OCI-LY7 (cell line): ENCODE data around the gene TRIAP1. TPM values are rescaled to one million over a fixed set of nuclear protein-coding genes. Genes with fewer than 3 reads are reported as not detected.
"Not testable (repeated sequence)": the region's sequence is repeated elsewhere in the genome, so short reads cannot be mapped to it uniquely, and the experiment has no call there.

Experiments used
- BruUV-seq: library from RNA; stranded (reverse); fragments of 400-500 nt; replicated peaks from 2 replicates; lab custom pipeline; 2021; lab: Mats Ljungman, UMichigan
- CTCF ChIA-PET: fragments of 300-600 bp; sonication (Branson Sonifier 250); formaldehyde crosslinking; loops from one replicate; lab custom pipeline; 2022; ENCODE audit warnings: antibody characterized with exemption; ENCODE audit not compliant: unreplicated experiment; lab: Charles Lee
- POLR2A ChIA-PET: fragments of 300-600 bp; sonication (Branson Sonifier 250); formaldehyde crosslinking; loops from one replicate; lab custom pipeline; 2022; ENCODE audit warnings: antibody characterized with exemption; lab: Charles Lee
- DNase-seq: peaks from one replicate; pipeline ENCODE4 v3.0.0-alpha.2; 2015; ENCODE audit warnings: low spot score
- H2AFZ ChIP-seq: fragments of 200-600 bp; sonication (generic), shearing (Covaris generic); 2 replicates; pipeline ENCODE4 v1.6.1; 2014; ENCODE audit warnings: mild to moderate bottlenecking, antibody characterized with exemption, low read length, moderate library complexity
- H3K27ac ChIP-seq: fragments of 200-600 bp; sonication (generic); 2 replicates; pipeline ENCODE4 v1.5.1; 2014; ENCODE audit warnings: mixed run types, low read depth, mild to moderate bottlenecking, moderate library complexity, low read length, inconsistent platforms; ENCODE audit not compliant: poor library complexity, severe bottlenecking
- H3K36me3 ChIP-seq: fragments of 200-600 bp; sonication (generic); 2 replicates; pipeline ENCODE4 v1.6.1; 2014; ENCODE audit warnings: mild to moderate bottlenecking, antibody characterized with exemption, low read length, moderate library complexity, mixed read lengths; ENCODE audit not compliant: insufficient read depth
- H3K4me1 ChIP-seq: fragments of 200-600 bp; sonication (generic); 2 replicates; pipeline ENCODE4 v1.5.1; 2014; ENCODE audit warnings: mild to moderate bottlenecking, low read length; ENCODE audit not compliant: insufficient read depth, poor library complexity, severe bottlenecking
- H3K4me2 ChIP-seq: fragments of 200-600 bp; sonication (generic); 2 replicates; pipeline ENCODE4 v1.6.1; 2014; ENCODE audit warnings: mild to moderate bottlenecking, low read length
- H3K4me3 ChIP-seq: fragments of 200-600 bp; sonication (generic); 2 replicates; pipeline ENCODE4 v1.5.1; 2014; ENCODE audit warnings: mild to moderate bottlenecking, low read depth, low read length; ENCODE audit not compliant: poor library complexity, severe bottlenecking
- H3K79me2 ChIP-seq: fragments of 200-600 bp; sonication (generic); 2 replicates; pipeline ENCODE4 v1.6.1; 2016; ENCODE audit warnings: low read depth, mild to moderate bottlenecking, low read length, moderate library complexity, mixed read lengths; ENCODE audit not compliant: insufficient read depth
- H3K9me2 ChIP-seq: fragments of 200-600 bp; sonication (generic); 2 replicates; pipeline ENCODE4 v1.6.1; 2016; ENCODE audit warnings: mild to moderate bottlenecking, low read length, mixed read lengths; ENCODE audit not compliant: insufficient read depth
- H3K9me3 ChIP-seq: fragments of 200-600 bp; sonication (generic); 2 replicates; pipeline ENCODE4 v1.6.1; 2014; ENCODE audit warnings: mild to moderate bottlenecking, mixed run types, low read length, mixed read lengths
- H4K20me1 ChIP-seq: fragments of 200-600 bp; sonication (generic); 2 replicates; pipeline ENCODE4 v1.6.1; 2014; ENCODE audit warnings: mild to moderate bottlenecking, antibody characterized with exemption, low read length, moderate library complexity, mixed read lengths; ENCODE audit not compliant: insufficient read depth
- EZH2phosphoT487 ChIP-seq: fragments of 200-600 bp; sonication (generic); IDR thresholded peaks from 2 replicates; pipeline ENCODE4 v1.6.1; 2018; ENCODE audit warnings: low read depth, borderline replicate concordance, mild to moderate bottlenecking, mixed run types, antibody characterized with exemption, low read length, moderate library complexity, mixed read lengths
- intact Hi-C: fragments of 100-400 bp; cut with micrococcal nuclease; formaldehyde crosslinking; loops from one replicate; pipeline ENCODE4 v1.10.0; 2022; ENCODE audit not compliant: unreplicated experiment
- total RNA-seq, 2 experiments: library from RNA; depleted of rRNA in 1 of 2; stranded (reverse); fragments of >200 nt in 1 of 2; shearing (Covaris generic) in 1 of 2; gene quantifications; 2 replicates each; pipeline ENCODE4 v1.2.3, GENCODE V29; 2014 to 2022
- TF ChIP-seq, protein P1 (sequence below): fragments of 200-600 bp; sonication (generic); conservative IDR thresholded peaks from 2 replicates; pipeline ENCODE4 v1.5.1; 2014; ENCODE audit warnings: mild to moderate bottlenecking, antibody characterized with exemption, low read length, moderate library complexity, mixed read lengths

Gene TRIAP1
- total RNA-seq, 2 experiments from 2014 or later: 23.9 to 25.9 TPM

DNA sequence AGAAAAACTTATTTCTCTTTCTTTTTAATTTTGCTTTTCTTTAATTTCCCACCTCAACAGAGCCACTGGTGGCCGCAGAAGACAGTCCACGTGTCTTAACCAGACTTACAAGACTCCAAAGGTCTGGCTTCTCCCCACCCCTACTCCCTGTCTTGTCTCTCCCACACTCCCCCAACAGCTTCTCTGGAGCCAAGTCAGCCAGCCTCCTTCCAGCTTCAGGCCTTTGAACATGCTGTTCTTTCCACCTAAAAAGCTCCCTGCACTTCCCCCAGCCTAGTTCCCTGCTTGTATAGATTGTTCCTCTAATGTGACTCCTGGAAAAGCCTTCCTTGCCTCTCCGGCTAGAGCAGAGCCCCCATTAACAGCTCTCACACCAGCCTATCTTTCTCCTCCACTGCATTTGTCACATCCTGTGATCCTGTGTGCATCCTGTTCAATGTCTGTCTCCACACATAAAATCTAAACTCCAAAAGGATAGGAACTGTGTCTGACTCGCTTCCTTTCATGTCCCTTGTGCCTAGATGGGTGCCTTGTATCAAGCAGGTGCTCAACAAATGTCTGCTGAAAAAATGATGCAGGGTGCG, 42.0 kb upstream of the TRIAP1 start:
- Histone ChIP-seq H3K9me3 (no peaks in the 10 kb centered on the region), H3K9me2 (no peaks in the 10 kb centered on the region), H2AFZ (no peak overlapping the region), H3K4me1 (peaks cover 8% of the 10 kb centered on the region), H4K20me1 (no peaks in the 10 kb centered on the region), H3K27ac (no peak overlapping the region), H3K4me2 (no peak overlapping the region), H3K4me3 (no peak overlapping the region), H3K79me2 (no peaks in the 10 kb centered on the region), H3K36me3 (no peaks in the 10 kb centered on the region)
- no peak for TF ChIP-seq EZH2phosphoT487
- TF ChIP-seq, protein P1, sequence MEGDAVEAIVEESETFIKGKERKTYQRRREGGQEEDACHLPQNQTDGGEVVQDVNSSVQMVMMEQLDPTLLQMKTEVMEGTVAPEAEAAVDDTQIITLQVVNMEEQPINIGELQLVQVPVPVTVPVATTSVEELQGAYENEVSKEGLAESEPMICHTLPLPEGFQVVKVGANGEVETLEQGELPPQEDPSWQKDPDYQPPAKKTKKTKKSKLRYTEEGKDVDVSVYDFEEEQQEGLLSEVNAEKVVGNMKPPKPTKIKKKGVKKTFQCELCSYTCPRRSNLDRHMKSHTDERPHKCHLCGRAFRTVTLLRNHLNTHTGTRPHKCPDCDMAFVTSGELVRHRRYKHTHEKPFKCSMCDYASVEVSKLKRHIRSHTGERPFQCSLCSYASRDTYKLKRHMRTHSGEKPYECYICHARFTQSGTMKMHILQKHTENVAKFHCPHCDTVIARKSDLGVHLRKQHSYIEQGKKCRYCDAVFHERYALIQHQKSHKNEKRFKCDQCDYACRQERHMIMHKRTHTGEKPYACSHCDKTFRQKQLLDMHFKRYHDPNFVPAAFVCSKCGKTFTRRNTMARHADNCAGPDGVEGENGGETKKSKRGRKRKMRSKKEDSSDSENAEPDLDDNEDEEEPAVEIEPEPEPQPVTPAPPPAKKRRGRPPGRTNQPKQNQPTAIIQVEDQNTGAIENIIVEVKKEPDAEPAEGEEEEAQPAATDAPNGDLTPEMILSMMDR: no peak
- ChIA-PET POLR2A (no interaction called here), CTCF (no interaction called here)
- BruUV-seq: no TSS peak
- intact Hi-C loops: no loop called here
- DNase-seq: no peak

DNA sequence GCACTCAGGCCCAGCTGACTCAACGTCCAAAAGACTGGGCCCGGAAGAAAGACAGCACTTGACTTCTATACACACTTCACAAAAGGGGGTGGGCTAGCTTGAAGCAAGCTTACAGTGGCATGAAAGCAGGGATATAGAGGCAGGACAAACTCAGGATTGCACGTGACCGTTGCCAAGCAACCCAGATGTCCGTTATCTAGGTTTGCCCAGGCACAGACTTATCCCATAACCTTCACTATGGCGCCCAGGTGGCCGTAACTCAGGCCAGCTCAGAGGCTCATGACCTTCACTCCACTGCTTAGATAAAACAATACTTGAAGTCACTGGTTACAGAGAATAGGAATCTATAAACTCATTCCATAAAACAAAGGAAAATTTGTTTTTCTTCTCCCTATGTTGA, 41.4 kb upstream of the TRIAP1 start:
- H3K4me1 ChIP-seq, H3K79me2 ChIP-seq, H3K36me3 ChIP-seq, H3K27ac ChIP-seq, H3K4me3 ChIP-seq, H4K20me1 ChIP-seq, POLR2A ChIA-PET, H3K9me3 ChIP-seq, H3K4me2 ChIP-seq, DNase-seq, BruUV-seq, CTCF ChIA-PET, H3K9me2 ChIP-seq, intact Hi-C loops, H2AFZ ChIP-seq: not testable (repeated sequence)

DNA sequence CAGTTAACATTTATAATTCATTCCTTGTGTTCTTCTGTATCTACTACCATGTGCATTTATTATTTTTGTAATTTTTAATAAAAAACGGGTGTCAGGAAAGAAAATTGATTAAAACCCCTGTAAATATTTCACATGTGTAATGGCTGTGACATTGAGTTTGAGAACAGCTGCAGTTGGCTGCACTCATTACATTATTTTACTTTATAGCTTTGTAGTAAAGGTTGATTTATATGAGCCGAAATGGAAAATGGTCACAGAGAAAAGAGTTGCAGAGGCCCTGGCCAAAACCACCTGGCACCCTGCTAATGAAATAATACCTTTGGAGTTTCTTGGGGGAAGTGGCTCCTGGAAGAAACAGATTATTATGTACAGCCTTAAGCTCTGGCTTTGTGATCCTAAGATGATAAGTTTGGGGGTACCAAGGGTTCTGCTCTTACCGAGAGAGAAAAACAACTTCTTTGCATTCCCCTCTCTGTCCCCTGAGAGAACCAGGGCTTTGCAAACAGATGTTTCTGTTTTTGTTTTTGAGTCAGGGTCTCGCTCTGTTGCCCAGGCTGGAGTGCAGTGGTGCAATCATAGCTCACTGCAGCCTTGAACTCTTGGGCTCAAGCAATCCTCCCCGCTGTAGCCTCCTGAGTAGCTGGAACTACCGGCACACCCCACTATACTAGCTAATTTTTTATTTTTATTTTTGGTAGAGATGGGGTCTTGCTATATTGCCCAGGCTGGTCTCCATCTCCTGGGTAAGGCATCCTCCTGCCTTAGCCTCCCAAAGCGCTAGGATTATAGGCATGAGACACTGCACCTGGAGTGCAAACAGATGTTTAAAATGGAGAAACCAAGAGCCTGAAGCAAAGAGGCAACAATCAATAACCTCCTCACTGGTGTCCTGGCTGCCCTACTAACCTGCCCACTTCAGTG, 40.0 kb upstream of the TRIAP1 start:
- Histone ChIP-seq H3K4me1 (peaks cover 8% of the 10 kb centered on the region), H3K9me2 (no peaks in the 10 kb centered on the region), H3K27ac (no peak overlapping the region), H2AFZ (no peak overlapping the region), H3K4me2 (no peak overlapping the region), H3K4me3 (no peak overlapping the region), H4K20me1 (no peaks in the 10 kb centered on the region), H3K36me3 (no peaks in the 10 kb centered on the region), H3K9me3 (no peaks in the 10 kb centered on the region), H3K79me2 (no peaks in the 10 kb centered on the region)
- TF ChIP-seq, protein P1: no peak
- TF ChIP-seq EZH2phosphoT487: no peak
- no TSS peak for BruUV-seq
- POLR2A ChIA-PET: interaction anchor here (0.6 to 1.5 kb wide), 3 partner anchors 9 to 62 kb away, joined by 3 to 4 read pairs (median 4); partner anchors contain the start of genes DYNLL1 and SRSF9
- intact Hi-C loops: no loop called here
- DNase-seq: no peak
- CTCF ChIA-PET: no interaction called here
